GM18498 (cell line): ENCODE measurements around the gene DVL2.
"Not testable (repeated sequence)": the region's sequence is repeated elsewhere in the genome, so short reads cannot be mapped to it uniquely, and the experiment has no call there.

Experiments
- ATAC-seq: cut with Tn5 transposase; IDR thresholded peaks from one replicate; pipeline ENCODE4 v1.9.1; 2021; ENCODE audit warnings: mild to moderate bottlenecking, moderate library complexity; ENCODE audit not compliant: unreplicated experiment

The DVL2 gene

DNA sequence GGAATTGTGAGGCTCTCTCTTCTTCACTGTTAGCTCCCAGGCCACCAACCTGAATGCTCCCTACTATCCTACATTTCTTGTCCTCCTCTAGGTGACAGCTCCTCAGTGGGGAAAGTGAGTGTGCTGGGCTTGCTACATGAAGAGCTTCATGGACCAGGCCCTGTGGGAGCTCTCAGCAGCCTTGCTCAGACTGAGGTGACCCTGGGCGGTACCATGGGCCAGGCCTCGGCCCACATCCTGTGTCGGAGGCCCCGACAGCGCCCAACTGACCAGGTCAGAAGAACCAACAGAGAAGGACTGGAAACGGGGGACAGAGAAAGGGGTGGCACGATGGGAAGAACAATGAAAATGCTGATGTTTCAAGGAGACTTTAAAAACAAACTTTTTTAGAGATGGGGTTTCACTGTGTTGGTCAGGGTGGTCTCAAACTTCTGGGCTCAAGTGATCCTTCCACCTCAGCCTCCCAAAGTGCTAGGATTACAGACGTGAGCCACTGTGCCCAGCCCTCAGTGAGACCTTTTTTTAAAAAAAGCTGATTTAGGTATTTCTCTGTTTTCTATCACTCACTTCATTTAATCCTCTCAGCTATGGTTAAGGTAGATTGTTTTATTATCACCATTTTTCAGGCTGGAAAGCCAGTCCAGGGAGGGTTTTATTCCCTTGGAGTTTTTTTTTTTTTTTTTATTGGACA, 22.6 kb upstream of the DVL2 start:
- no peak for ATAC-seq

DNA sequence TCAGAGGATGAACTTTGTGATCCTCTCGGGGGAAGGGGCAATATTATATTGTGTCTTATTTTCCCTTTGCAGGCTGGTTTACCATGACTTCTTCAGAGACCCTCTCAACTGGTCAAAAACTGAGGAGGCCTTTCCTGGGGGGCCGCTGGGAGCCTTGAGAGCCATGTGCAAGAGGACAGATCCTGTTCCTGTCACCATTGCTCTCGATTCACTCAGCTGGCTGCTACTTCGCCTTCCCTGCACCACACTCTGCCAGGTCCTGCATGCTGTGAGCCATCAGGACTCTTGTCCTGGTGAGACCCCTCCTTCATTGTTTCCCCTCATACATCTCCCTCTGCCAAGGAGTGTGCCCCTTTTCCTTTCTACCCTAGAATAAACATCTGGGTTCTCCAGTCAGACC, 20.2 kb upstream of the DVL2 start:
- no peak for ATAC-seq

- ATAC-seq: no peak
Observed at GRCh38 chr17:7253082-7253481, 18.8 kb upstream of the DVL2 start.

DNA sequence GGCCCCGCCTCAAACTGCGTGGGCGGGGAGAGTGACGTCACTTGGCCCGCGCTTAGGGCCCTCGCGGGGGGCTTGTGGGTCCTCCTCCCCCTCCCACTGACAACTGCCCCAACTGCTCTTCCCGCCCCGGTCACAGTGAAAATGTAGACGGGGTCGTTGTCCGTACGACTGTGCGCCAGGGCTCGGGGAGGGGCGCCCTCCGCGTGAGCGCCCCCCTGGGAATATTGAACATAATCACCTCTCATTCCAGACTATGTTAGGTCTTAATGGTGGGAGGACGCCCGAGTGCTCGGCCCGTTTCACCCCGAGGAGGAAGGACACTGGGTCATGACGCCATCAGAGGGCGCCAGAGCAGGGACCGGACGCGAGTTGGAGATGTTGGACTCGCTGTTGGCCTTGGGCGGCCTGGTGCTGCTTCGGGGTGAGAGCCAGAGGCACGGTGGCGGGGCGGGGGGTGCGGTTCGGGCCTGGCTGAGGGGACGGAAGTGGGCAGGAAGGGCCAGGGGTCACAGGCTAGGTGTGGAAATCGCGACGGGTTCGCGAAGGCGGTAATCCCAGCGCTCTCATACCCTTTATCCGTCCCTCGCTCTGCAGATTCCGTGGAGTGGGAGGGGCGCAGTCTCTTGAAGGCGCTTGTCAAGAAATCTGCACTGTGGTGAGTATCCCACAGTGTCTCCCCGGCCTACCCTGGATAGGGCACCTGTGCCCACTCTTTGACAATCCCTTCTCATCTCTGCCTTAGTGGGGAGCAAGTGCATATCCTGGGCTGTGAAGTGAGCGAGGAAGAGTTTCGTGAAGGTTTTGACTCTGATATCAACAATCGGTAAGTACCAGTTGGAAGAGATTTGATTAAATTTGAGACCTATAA, 18.1 kb upstream of the DVL2 start, which contains the start of gene ELP5:
Gene ELP5 (plus strand): TSS at position 40 of the 868 bp plus-strand sequence. CDS start 336 bp downstream, at position 376.
- peak; percentile 56 for ATAC-seq

DNA sequence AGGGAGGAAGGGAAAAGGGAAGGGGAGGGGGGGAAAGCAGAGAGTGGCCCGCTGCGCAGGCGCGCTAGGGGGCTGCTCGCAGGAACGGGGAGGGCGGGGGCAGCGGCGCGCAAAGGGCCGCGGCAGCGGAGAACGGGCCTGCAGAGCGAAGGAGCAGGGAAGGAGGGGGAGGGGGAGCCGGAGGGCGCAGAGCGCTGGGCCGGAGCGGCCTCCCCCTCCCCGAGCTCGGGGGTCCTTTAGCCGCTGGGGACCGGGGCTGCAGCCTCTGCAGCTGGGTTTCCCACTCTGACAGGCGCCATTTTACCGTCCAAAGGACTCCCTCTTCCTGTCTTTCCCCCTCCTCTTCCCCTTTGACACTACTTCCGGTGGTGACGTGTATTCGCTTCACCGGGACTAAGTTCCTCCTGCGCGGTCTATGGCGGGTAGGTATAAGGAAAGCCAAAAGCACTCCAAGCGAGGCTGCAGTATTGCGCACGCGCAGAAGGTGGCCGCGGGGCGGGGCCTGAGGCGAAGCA, 17.4 kb upstream of the DVL2 start, which contains the start of gene CTDNEP1:
Gene CTDNEP1 (minus strand): TSS at position 74 of the 515 bp plus-strand sequence. CDS start 438 bp downstream, outside the sequence.
- ATAC-seq: peak; percentile 83

GRCh38 chr17:7250695-7251627, 16.6 kb upstream of the DVL2 start:
- ATAC-seq: no peak

GRCh38 chr17:7249830-7250229, 15.5 kb upstream of the DVL2 start:
- ATAC-seq: no peak

DNA sequence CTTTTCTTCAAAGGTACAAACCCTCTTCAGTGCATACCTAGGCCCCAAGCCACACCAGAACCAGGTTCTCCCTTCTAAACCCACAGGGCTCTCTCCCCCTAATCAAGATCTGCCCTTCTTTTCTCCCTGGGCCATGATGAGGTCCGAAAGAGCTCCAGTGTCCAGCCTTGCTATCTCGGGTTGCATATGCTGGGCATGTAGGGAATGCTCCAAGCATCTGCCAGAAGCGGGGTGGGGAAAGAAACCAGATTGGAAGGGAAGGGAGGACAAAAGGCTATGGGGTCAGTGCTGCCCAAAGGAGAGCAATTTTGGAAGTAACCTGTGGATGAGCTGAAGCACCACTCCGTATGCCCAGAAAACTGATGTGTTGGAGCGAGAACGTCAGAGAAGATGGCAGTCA, 14.9 kb upstream of the DVL2 start:
- ATAC-seq: no peak

GRCh38 chr17:7248796-7249195, 14.5 kb upstream of the DVL2 start:
- no peak for ATAC-seq

GRCh38 chr17:7246779-7247178, 12.5 kb upstream of the DVL2 start:
- ATAC-seq: no peak

DNA sequence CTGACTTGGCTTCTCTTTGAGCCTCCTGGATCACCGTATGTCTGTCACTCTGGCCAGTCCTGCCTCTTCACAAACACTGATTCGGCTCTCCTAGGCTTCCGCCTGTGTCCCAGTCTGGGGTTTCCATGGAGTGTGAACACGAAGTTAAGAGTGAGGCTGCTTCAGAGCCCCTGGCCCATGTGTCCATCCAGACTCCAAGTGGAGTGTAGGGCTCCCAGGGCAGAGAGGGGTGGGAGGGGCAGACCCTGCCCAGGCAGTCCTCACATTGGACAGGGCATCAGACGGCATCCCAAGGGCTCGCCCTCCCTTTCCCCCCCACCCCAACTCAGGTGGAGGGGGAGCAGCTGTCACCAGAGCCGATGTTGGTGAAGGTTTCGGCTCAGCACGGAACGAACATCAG, 9.5 kb upstream of the DVL2 start:
- ATAC-seq: not testable (repeated sequence)

- ATAC-seq: no peak
Observed at GRCh38 chr17:7243453-7243729, 9.1 kb upstream of the DVL2 start.

DNA sequence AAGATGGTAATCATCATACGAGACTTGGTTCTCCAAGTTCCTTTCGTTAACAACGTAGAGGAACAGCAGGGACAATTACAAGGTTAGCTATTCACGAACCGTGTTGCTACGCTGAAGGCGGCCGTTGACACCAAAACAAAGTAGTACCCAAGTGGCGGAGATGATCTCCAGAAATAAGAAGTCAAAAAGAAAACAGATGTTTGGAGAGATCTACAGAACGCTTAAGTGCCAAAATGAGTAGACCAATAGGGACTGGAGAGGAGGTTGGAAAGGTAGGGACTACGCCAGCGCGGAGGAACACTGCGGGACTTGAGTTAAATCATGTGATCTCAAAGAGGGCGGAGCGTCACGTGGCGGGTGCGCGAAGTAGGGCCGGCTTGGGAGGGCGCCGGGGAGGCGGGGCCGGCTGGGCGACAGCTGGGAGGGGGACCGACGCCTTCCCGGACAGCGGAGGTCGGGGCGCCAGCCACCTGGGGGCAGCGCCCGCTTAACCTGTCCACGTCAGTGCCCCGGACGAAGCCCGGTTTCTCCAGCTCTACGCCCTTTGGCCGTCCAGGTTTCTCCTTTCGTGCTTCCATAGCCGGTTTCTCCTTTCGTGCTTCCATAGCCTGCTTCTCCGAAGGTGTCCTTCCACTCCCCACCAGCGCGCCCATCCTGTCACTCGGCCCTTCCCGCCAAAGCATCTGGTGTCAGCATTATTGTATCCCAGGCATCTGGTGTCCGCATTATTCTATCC, 8.6 kb upstream of the DVL2 start:
- peak; percentile 50 for ATAC-seq

DNA sequence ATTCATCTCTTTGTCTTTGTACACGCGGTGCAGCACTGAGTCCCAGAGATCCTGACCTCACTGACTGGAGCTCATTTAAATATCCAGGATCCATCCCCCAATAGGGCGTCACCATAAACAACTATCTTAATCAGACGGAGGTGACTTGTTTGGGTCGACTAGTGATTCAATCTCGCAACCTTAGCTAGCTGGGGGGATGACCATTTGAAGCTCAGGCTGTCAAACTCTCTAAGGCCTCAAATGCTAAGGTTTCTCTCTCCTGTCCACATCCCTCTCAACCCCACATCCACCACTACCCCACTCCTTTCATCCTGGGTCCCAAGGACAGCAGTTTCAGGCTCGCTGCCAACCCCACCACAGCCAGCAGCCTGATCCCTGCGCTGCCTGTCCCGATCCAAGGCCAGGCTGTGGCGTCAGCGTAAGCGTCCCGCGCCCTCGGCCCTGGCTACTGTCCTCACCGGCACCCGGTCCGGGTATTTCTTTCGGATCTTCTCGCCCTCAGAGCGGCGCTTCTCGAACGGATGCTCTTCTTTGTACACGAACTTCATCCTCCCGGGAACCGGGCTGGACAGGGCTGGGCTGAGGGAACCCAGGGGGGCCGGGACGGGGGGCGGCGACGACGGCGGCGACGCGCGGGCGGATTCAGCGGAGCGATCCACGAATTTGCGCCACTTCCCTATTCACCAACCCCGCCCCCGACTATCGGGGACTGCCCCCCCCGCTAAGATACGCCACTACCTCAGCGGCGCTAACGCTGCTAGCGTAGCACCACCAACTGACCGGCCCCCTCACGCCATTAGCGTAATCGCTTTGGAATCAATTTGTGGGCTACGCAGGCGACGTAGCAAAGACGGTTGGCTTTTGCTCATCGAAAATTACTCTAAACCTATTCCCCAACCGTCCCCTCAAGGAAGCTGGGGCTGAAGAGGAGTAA, 7.7 kb upstream of the DVL2 start, which contains the start of gene GABARAP:
Gene GABARAP (minus strand): TSS at position 667 of the 934 bp plus-strand sequence. CDS start 119 bp downstream, at position 548.
- ATAC-seq: peak; percentile 38

- ATAC-seq: no peak
Observed at GRCh38 chr17:7241090-7241733, 6.9 kb upstream of the DVL2 start.

- ATAC-seq: no peak
Observed at GRCh38 chr17:7240375-7240774, 6.1 kb upstream of the DVL2 start.

- ATAC-seq: peak; percentile 53
Observed at GRCh38 chr17:7239091-7240027, 5.0 kb upstream of the DVL2 start, which contains the start of gene PHF23. PHF23 (minus strand) TSS chr17:7239457; CDS start chr17:7239279, 178 bp downstream.
